Mucosa of descending colon (tissue), 3 donors: ENCODE data around the gene CAPZB. TPM values are rescaled to one million over a fixed set of nuclear protein-coding genes. Genes with fewer than 3 reads are reported as not detected.

Source experiments
- ATAC-seq: fragments of 200-7000 bp; cut with Tn5 transposase; one replicate; pipeline ENCODE4 v1.9.1; 2020; ENCODE audit warnings: mild to moderate bottlenecking, moderate library complexity
- DNase-seq, 3 donors: peaks; one replicate each; pipeline ENCODE4 v3.0.0-alpha.2; 2020
- H3K36me3 ChIP-seq: fragments of 200-600 bp; one replicate; pipeline ENCODE4 v1.8.0; 2021; ENCODE audit warnings: low read depth, mild to moderate bottlenecking
- H3K4me1 ChIP-seq: fragments of 200-600 bp; one replicate; pipeline ENCODE4 v1.8.0; 2021; ENCODE audit warnings: low read depth, mild to moderate bottlenecking
- H3K4me3 ChIP-seq: fragments of 200-600 bp; one replicate; pipeline ENCODE4 v1.8.0; 2021; ENCODE audit warnings: mild to moderate bottlenecking
- H3K9me3 ChIP-seq: fragments of 200-600 bp; one replicate; pipeline ENCODE4 v1.8.0; 2021; ENCODE audit warnings: mild to moderate bottlenecking
- CTCF ChIP-seq: fragments of 200-600 bp; IDR thresholded peaks from one replicate; pipeline ENCODE4 v1.8.0; 2022; ENCODE audit warnings: antibody characterized with exemption, mild to moderate bottlenecking
- intact Hi-C, 2 donors: fragments of 100-400 bp; cut with DNase I in 1 of 2; cut with micrococcal nuclease in 1 of 2; formaldehyde crosslinking; loops; one replicate each; pipeline versions ENCODE4 v1.11.0 to v1.11.1; 2022; cut with DNase I, micrococcal nuclease
- total RNA-seq, 3 donors: library from RNA; stranded (reverse); fragmentation: NEBNext Ultra II Directional in 2 of 3; extraction: Animal tissue kit (Norgen Biotek cat#: 25700) in 2 of 3; gene quantifications; one replicate each; pipeline versions ENCODE4 v1.2.1 to v1.2.4, GENCODE V29; 2021 to 2023
- donor health status: DM: no; HTN: no; CAD: no; lungs with moderate emphysema.
- donor health status: DM: no; HTN: no; CAD: no.
- donor health status: DM: no; HTN: yes; CAD: no.

CAPZB gene
- total RNA-seq, 3 donors from 2014 or later, result 346 to 393 (median 381) TPM

DNA sequence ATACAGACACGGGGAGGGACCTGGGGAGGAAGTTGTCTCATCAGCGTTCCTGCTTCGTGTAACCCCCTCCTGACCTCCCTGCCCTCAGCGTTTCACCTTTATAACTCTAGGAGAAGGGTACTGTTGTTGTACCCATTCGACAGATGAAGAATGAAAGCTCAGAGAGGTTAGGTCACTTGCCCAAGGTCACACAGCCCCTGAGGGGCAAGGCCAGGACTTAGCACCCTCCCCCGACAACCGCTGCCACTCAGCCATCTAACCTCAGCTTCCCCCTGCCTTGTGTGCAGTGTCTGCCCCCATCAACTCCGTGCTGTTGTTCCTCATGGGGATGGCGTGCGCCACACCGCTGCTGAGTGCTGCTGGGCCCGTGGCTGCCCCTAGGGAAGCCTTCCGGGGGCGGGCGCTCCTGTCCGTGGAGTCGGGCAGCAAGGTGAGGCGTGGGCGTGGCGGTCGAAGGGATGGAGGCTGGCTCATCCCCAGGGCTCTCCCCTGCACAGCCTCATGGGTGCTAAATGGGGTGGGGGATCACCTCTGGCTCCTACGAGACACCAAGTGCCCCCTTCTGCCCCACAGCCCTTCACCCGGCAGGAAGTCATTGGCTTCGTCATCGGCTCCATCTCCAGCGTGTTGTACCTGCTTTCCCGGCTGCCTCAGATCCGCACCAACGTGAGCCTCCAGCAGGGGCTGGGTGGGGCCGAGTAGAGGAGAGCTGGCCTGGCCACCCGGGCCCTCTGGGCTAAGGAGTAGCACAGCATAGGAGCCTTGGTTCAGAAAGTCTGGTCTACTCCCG, 159.2 kb downstream of the CAPZB start:
- Histone ChIP-seq H3K36me3 (no peaks in the 10 kb centered on the region), H3K4me1 (no peaks in the 10 kb centered on the region), H3K4me3 (no peak overlapping the region), H3K9me3 (no peaks in the 10 kb centered on the region)
- ATAC-seq, result no peak
- no peak for DNase-seq
- TF ChIP-seq CTCF, result no peak
- intact Hi-C loops, result no loop called here

- no peak for TF ChIP-seq CTCF
- no peak for DNase-seq
- no peaks in the 10 kb centered on the region for H3K4me1 ChIP-seq
- no peak for ATAC-seq
- intact Hi-C loops, result no loop called here
- no peaks in the 10 kb centered on the region for H3K9me3 ChIP-seq
- H3K36me3 ChIP-seq, result no peaks in the 10 kb centered on the region
- H3K4me3 ChIP-seq, result no peak overlapping the region
Observed at GRCh38 chr1:19325368-19325957, 159.9 kb downstream of the CAPZB start.

DNA sequence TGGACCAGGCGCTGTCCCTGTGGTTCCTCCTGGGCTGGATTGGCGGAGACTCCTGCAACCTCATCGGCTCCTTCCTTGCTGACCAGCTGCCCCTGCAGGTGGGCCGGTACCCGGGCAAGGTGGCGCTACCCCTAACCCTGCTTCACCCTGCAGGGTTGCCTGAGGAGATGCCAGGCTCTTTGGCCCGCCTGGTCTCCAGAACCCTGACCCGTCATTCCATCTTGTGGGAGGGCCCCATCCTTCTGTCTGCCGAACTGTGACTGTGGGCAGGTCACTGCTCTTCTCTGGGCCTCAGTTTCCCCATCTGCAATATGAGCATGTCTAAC, 160.7 kb downstream of the CAPZB start:
- Histone ChIP-seq H3K9me3 (no peaks in the 10 kb centered on the region), H3K4me1 (no peaks in the 10 kb centered on the region), H3K4me3 (no peak overlapping the region), H3K36me3 (no peaks in the 10 kb centered on the region)
- no peak for DNase-seq
- TF ChIP-seq CTCF, result no peak
- intact Hi-C loops, result no loop called here
- no peak for ATAC-seq

GRCh38 chr1:19323987-19324664, 161.2 kb downstream of the CAPZB start:
- no peaks in the 10 kb centered on the region for H3K36me3 ChIP-seq
- no peak for TF ChIP-seq CTCF
- ATAC-seq, result no peak
- H3K4me3 ChIP-seq, result no peak overlapping the region
- no peaks in the 10 kb centered on the region for H3K9me3 ChIP-seq
- intact Hi-C loops, result no loop called here
- no peaks in the 10 kb centered on the region for H3K4me1 ChIP-seq
- DNase-seq, result no peak

GRCh38 chr1:19322481-19322880, 162.9 kb downstream of the CAPZB start:
- intact Hi-C loops, result no loop called here
- Histone ChIP-seq H3K9me3 (no peaks in the 10 kb centered on the region), H3K36me3 (no peaks in the 10 kb centered on the region)

More at GRCh38 chr1:19322481-19322880, 162.9 kb downstream of the CAPZB start:
- Histone ChIP-seq H3K4me3 (no peak overlapping the region), H3K4me1 (no peaks in the 10 kb centered on the region)
- TF ChIP-seq CTCF, result no peak
- DNase-seq, result no peak
- ATAC-seq, result no peak
